HT-29 (cell line): ENCODE measurements around the gene ZBTB11. TPM values are rescaled to one million over a fixed set of nuclear protein-coding genes. Genes with fewer than 3 reads are reported as not detected.
"Not testable (repeated sequence)": the region's sequence is repeated elsewhere in the genome, so short reads cannot be mapped to it uniquely, and the experiment has no call there.

Experiments used
- DNase-seq: peaks from one replicate; pipeline ENCODE4 v3.0.0-alpha.2; 2015; ENCODE audit warnings: low spot score
- total RNA-seq: library from RNA; depleted of rRNA; stranded (reverse); fragments of >200 nt; shearing (Covaris generic); gene quantifications from 2 replicates; pipeline ENCODE4 v1.2.3, GENCODE V29; 2014

Gene ZBTB11
- total RNA-seq, 1 experiment from 2014 or later, result 19.2 TPM

GRCh38 chr3:101691685-101692671, 15.0 kb upstream of the ZBTB11 start:
- DNase-seq, result not testable (repeated sequence)

- no peak for DNase-seq
These were observed 14.0 kb upstream of the ZBTB11 start for GRCh38 chr3:101690972-101691371.

GRCh38 chr3:101689286-101689685, 12.4 kb upstream of the ZBTB11 start:
- DNase-seq, result no peak

GRCh38 chr3:101687142-101687931, 10.4 kb upstream of the ZBTB11 start:
- DNase-seq, result peak; percentile 24

GRCh38 chr3:101685870-101686307, 9.0 kb upstream of the ZBTB11 start:
- DNase-seq, result no peak

GRCh38 chr3:101685050-101685400, 8.1 kb upstream of the ZBTB11 start:
- DNase-seq, result no peak

- DNase-seq, result no peak
These were observed 3.5 kb upstream of the ZBTB11 start for GRCh38 chr3:101680466-101680865.

- peak; percentile 23 for DNase-seq
These were observed 1.9 kb upstream of the ZBTB11 start for GRCh38 chr3:101678837-101679236.

GRCh38 chr3:101677436-101678286, 729 bp upstream of the ZBTB11 start:
- DNase-seq, result peak; percentile 51

- peak; percentile 97 for DNase-seq
These were observed 642 bp downstream of the ZBTB11 start for GRCh38 chr3:101676216-101676764.

- no peak for DNase-seq
These were observed 1.2 kb downstream of the ZBTB11 start for GRCh38 chr3:101675709-101676215.

- no peak for DNase-seq
These were observed 2.4 kb downstream of the ZBTB11 start for GRCh38 chr3:101674518-101674917.

- DNase-seq, result no peak
These were observed 3.0 kb downstream of the ZBTB11 start for GRCh38 chr3:101673953-101674352.

- DNase-seq, result no peak
These were observed 5.9 kb downstream of the ZBTB11 start for GRCh38 chr3:101671014-101671413.

- no peak for DNase-seq
These were observed 9.1 kb downstream of the ZBTB11 start for GRCh38 chr3:101667844-101668243.

- DNase-seq, result no peak
These were observed 9.6 kb downstream of the ZBTB11 start for GRCh38 chr3:101667331-101667730.

GRCh38 chr3:101665851-101666250, 11.1 kb downstream of the ZBTB11 start:
- DNase-seq, result no peak

GRCh38 chr3:101665357-101665756, 11.6 kb downstream of the ZBTB11 start:
- DNase-seq, result no peak

- no peak for DNase-seq
These were observed 16.2 kb downstream of the ZBTB11 start for GRCh38 chr3:101660714-101661113.

GRCh38 chr3:101656651-101657050, 20.3 kb downstream of the ZBTB11 start:
- DNase-seq, result no peak

- DNase-seq, result no peak
These were observed 30.2 kb downstream of the ZBTB11 start for GRCh38 chr3:101646726-101647125.
